LHCN-M2 (cell line): ENCODE measurements around the gene EMCN. TPM values are rescaled to one million over a fixed set of nuclear protein-coding genes. Genes with fewer than 3 reads are reported as not detected.
"Not testable (repeated sequence)": the region's sequence is repeated elsewhere in the genome, so short reads cannot be mapped to it uniquely, and the experiment has no call there.

ENCODE experiments used
- DNase-seq: peaks from one replicate; pipeline ENCODE4 v3.0.0-alpha.2; 2012; ENCODE audit warnings: low read depth
- total RNA-seq: library from RNA; depleted of rRNA; stranded (reverse); fragments of >200 nt; gene quantifications from 2 replicates; pipeline ENCODE4 v1.2.3, GENCODE V29; 2014

Gene EMCN
- total RNA-seq, 1 experiment from 2014 or later = not detected

DNA sequence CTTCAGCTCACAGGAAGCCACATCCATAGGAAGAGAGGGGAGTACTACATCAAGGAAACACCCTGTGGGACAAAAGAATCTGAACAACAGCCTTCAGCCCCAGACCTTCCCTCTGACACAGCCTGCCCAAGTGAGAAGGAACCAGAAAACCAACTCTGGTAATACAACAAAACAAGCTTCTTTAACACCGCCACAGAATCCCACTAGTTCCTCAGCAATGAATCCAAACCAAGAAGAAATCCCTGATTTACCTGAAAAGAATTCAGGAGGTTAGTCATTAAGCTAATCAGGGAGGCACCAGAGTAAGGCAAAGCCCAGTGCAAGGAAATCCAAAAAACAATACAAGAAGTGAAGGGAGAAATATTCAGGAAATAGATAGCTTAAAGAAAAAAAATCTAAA lies 137.4 kb downstream of the EMCN start:
- DNase-seq = not testable (repeated sequence)

DNA sequence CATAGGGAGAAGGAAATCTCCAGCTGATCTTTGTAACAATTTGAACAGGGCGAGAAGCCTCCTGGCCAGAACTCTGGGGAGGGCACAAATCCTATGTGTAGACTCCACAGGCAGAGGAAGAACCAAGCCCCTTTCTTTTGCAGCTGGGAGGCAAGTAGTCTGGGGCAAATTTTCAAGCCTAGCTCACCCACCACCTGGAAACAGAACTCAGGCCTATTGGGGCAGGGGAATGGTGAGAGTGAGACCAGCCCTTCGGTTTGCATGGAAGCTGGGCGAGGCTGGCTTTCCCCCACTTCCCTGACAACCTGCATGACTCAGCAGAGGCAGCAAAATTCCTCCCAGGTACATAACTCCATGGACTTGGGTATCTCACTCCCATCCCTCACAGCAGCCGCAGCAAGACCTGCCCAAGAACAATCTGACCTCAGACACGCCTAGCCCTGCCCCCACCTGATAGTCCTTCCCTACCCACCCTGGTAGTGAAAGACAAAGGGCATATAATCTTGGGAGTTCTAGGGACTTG lies 138.2 kb downstream of the EMCN start:
- DNase-seq = no peak

GRCh38 chr4:100372432-100372831 lies 145.4 kb downstream of the EMCN start:
- DNase-seq = peak; percentile 10

GRCh38 chr4:100369871-100370270 lies 148.0 kb downstream of the EMCN start:
- DNase-seq = no peak

DNA sequence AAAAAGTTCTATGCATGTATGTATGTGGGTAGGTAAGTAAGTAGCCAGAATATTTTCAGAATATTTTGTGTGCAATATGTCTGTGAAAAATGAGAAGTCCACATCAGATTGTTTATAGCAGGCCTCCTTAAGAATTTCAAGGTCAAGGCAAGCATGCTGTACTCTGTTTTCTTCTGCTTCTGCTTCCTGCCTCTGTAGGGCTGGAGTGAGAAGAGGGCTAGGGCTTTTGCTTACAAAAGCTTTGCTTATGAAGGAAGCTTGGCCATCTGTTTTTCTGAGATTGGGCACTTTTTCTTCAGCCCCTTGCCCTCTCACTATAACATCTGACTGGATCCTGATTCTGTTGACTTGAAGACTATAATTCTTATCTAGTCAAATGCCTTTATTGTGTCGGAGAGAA lies 150.4 kb downstream of the EMCN start:
- DNase-seq = no peak

DNA sequence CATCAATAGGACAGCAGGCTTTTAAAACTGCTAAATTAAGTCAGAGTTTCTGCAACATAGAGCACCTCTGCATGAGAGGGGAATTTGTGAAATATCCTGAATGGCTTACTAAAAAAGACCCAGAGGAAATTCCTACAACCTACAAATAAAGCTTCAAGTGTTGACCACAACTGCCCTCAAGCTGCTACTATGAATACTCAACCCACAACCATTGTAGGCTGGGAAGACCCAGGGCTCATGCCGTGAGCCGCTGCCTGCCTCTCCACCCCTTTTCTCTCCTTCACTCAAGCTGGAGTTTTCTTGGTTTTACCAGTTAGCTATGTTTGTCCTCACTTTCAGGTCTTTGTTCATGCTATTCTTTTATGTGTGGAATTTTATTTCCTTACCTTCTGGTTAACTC lies 151.6 kb downstream of the EMCN start:
- no peak for DNase-seq

DNA sequence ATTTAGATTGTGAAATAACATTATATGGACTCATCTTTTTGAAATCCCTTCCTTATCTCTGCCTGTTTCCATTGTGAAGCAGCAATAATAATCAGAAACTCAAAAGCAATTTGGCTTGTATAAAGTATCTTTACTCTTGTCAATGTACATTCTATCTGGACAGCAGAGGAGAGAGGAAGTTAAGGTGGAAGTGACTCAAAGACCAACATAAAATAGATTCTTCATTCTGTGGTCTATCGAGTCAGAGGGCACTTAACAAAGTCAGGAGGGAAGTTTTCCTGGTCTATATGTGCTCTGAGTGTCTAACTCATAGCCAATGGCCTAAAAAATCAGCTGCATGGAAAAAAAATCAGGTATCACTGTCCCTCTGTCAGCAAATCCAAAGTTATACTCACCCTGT lies 155.5 kb downstream of the EMCN start:
- DNase-seq = peak; percentile 11

DNA sequence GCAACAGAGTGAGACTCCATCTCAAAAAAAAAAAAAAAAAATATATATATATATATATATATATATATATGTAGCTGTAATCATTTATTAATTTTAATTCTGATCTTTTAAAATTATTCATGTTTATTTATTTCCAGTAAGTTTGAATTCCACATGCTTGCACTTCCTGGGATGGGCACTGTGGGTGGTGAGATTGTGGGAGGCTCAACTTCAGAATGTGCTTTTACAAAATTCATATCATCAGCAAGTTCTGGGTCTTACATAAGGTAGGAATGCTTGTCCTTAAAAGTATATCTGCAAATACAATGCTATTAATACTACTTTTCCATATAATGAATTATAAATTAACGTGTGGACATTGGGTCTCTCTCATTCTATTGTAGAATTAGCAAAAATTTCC lies 156.5 kb downstream of the EMCN start:
- no peak for DNase-seq

DNA sequence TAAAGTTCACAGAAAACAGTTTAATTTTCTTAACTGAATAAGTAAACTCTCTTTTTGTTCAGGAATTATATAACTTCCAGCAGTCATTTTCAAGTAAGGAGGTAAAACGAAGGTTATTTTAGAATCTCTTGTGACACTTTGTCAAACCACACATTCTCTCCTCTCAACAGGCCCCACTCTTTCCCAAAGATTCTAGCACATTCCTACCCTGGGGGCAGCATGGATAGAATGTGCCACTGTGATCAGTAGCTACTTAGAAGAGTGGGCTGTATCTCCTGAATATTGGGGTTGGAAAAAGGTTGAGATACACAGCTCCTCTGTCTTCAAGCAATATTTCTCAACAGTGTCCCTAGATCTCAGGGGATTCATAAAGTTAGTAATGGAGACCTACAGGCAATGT lies 157.6 kb downstream of the EMCN start:
- DNase-seq = no peak

DNA sequence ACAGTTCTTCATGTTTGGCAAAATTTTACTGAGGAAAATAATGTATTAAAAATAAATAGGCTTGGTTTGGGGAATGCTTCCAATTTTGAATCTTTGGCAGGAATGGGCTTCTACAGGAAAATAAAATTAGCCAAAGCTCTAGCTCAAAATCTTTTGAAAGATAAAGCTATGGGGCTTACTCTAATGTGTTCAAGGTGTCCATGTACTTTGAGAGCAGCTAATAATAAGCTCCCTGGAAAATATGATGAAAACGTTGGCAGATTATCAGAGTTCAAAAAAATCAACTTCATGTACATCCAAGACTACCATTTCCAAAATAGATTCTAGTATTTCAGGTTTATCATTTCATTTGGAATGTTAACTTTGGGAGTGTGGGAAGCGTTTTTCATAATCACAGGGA lies 158.4 kb downstream of the EMCN start:
- DNase-seq = no peak

GRCh38 chr4:100357542-100357941 lies 160.3 kb downstream of the EMCN start:
- peak; percentile 13 for DNase-seq

DNA sequence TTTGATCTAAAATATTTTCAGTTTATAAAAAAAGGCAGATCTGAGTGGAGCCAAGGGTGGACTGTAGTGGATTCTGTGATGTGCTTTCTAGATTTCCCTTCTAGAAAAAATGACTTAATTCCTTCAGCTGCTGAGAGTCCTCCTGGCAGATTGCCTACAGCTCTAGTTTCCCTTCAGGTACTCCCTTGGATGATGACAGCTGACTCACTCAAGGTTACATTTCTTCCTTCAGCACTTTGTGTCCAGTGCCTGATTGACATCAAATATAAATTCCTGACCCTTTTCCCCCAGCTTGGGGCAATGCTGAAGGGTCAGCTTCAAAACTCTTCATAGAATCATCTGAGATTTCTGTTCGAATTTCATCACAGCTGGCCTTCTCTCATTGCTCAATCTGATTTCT lies 161.7 kb downstream of the EMCN start:
- DNase-seq = peak; percentile 19

GRCh38 chr4:100352352-100352751 lies 165.5 kb downstream of the EMCN start:
- not testable (repeated sequence) for DNase-seq

DNA sequence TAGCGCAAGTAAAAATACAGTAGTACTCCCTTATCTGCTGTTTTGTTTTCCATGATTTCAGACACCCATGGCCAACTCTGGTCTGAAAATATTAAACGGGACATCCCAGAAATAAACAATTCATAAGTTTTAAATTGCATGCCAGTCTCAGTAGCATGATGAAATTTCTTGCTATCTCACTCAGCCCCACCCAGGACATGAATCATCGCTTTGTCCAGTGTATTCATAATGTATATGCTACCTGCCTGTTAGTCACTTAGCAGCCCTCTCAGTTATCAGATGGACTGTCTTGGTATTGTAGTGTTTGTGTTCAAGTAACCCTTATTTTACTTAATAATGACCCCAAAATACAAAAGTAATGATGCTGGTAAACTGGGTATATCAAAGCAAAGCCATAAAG lies 169.3 kb downstream of the EMCN start:
- DNase-seq = peak; percentile 64

GRCh38 chr4:100347241-100347640 lies 170.6 kb downstream of the EMCN start:
- no peak for DNase-seq

DNA sequence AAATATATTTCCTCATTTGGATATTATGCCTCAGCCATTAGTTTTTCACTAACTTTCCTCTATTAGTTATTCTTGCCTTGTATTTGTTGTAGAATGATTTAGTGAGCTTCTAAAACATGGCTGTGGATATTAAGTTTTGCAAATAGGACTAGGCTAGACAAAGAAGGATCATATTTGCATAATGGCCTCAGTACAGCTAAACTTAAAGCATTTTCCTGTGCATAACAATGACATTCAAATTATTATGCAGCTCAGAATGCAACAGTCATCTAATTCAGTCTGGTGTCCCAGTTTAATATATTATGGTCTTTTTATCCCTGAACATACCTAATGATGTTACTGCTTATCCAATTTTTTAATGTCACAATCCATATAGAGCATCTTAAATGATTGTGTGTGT lies 172.2 kb downstream of the EMCN start:
- no peak for DNase-seq
